Bronchial epithelial cell (primary cell): ENCODE results near the gene UBB. TPM values are rescaled to one million over a fixed set of nuclear protein-coding genes. Genes with fewer than 3 reads are reported as not detected.

ENCODE experiments used
- DNase-seq: peaks from one replicate; pipeline ENCODE4 v3.0.0-alpha.2; 2010; ENCODE audit warnings: low read depth
- FAIRE-seq: peaks from 2 replicates; lab custom pipeline; 2011; peaks lifted over from hg19 to GRCh38; lab: Jason Lieb, UNC
- H3K27me3 ChIP-seq: 2 replicates; pipeline ENCODE4 v1.5.1; 2011; ENCODE audit warnings: low read length; ENCODE audit not compliant: control insufficient read depth, insufficient read depth
- H3K36me3 ChIP-seq: 2 replicates; pipeline ENCODE4 v1.5.1; 2011; ENCODE audit warnings: low read length; ENCODE audit not compliant: control insufficient read depth, insufficient read depth
- H3K4me3 ChIP-seq: 2 replicates; pipeline ENCODE4 v1.5.1; 2011; ENCODE audit warnings: mild to moderate bottlenecking, low read depth, low read length, control low read depth
- total RNA-seq: library from RNA; depleted of rRNA; stranded (reverse); fragments of >200 nt; gene quantifications from 2 replicates; pipeline ENCODE4 v1.2.1, GENCODE V29; 2014
- TF ChIP-seq, protein P1 (sequence below): IDR thresholded peaks from 2 replicates; pipeline ENCODE4 v1.5.1; 2011; ENCODE audit warnings: mild to moderate bottlenecking, moderate library complexity, low read length, control low read depth, inconsistent platforms; ENCODE audit not compliant: insufficient read depth, severe bottlenecking

UBB gene
- total RNA-seq, 1 donor from 2014 or later, result 766 TPM

DNA sequence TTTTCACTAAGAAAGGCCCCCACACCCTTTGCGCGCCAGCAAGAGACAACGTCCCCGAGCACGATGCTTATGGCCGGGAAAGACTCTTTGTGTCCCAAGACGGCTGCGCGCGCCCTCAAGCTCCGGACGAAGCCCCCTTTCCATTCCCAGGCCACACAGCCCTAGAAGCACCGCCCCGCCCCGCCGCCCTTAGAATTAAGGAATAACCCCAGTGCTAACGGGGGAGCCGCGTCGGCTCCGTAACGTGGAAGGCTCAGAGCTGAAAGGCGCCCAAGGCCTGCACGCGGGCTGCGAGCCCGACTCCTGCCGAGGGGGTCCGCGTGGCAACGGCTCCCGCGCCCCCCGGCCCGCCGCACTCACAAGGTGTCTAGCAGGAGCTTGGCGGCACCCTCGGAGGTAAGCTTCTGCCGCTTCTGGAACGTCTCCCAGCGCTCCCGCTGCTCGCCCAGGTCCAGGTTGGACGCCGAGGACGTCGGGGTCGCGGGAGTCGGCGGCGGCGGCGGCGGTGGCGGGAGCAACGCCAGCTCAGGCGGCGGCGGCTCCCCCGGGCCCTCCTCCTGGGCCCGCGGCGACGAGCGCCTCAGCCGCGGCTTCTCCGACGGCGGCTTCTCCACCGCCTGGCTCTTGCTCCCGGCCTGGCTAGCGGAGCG is 28.1 kb upstream of the UBB start:
- Histone ChIP-seq H3K27me3 (peaks cover 2% of the 10 kb centered on the region), H3K4me3 (peak overlapping the region; percentile 49), H3K36me3 (no peaks in the 10 kb centered on the region)
- DNase-seq, result no peak
- FAIRE-seq, result no peak
- TF ChIP-seq, protein P1, sequence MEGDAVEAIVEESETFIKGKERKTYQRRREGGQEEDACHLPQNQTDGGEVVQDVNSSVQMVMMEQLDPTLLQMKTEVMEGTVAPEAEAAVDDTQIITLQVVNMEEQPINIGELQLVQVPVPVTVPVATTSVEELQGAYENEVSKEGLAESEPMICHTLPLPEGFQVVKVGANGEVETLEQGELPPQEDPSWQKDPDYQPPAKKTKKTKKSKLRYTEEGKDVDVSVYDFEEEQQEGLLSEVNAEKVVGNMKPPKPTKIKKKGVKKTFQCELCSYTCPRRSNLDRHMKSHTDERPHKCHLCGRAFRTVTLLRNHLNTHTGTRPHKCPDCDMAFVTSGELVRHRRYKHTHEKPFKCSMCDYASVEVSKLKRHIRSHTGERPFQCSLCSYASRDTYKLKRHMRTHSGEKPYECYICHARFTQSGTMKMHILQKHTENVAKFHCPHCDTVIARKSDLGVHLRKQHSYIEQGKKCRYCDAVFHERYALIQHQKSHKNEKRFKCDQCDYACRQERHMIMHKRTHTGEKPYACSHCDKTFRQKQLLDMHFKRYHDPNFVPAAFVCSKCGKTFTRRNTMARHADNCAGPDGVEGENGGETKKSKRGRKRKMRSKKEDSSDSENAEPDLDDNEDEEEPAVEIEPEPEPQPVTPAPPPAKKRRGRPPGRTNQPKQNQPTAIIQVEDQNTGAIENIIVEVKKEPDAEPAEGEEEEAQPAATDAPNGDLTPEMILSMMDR, result no peak

GRCh38 chr17:16353317-16354174 is 27.3 kb upstream of the UBB start, which contains the start of gene CENPV:
Gene CENPV (minus strand): TSS chr17:16353469. CDS start chr17:16353436, 33 bp downstream.
- no peak for DNase-seq
- Histone ChIP-seq H3K4me3 (peak within 1 kb of the TSS; percentile 49), H3K27me3 (peaks cover 2% of the 10 kb centered on the region), H3K36me3 (no peaks in the 10 kb centered on the region)
- TF ChIP-seq, protein P1, result peak; percentile 3
- FAIRE-seq, result no peak

GRCh38 chr17:16354585-16354984 is 26.3 kb upstream of the UBB start:
- Histone ChIP-seq H3K27me3 (peaks cover 2% of the 10 kb centered on the region), H3K36me3 (no peaks in the 10 kb centered on the region), H3K4me3 (no peak overlapping the region)
- no peak for DNase-seq
- FAIRE-seq, result no peak
- TF ChIP-seq, protein P1, result no peak

- no peaks in the 10 kb centered on the region for H3K27me3 ChIP-seq
- TF ChIP-seq, protein P1, result no peak
- FAIRE-seq, result no peak
- no peak for DNase-seq
- no peak overlapping the region for H3K4me3 ChIP-seq
- no peaks in the 10 kb centered on the region for H3K36me3 ChIP-seq
Observed at GRCh38 chr17:16358394-16358793, 22.5 kb upstream of the UBB start.

DNA sequence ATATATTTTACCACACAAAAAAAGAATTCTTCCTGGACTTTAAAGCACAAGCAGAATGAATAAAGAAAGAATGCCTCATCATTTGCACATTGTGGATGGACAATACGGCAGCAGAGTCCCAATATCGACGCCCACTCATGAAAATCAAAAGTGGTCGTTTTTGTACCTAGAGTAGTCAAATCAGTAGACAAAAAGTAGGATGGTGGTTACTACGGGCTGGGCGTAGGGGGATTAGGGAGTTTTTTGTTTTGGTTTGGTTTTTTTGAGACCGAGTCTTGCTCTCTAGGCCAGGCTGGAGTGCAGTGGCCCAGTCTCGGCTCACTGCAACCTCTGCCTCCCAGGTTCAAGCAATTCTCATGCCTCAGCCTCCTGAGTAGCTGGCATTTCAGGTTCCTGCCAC is 19.0 kb upstream of the UBB start:
- H3K36me3 ChIP-seq, result no peaks in the 10 kb centered on the region
- no peak overlapping the region for H3K4me3 ChIP-seq
- H3K27me3 ChIP-seq, result no peaks in the 10 kb centered on the region
- FAIRE-seq (no peak), DNase-seq (no peak)
- TF ChIP-seq, protein P1, result no peak
